HG02938 (cell line): ENCODE measurements around the gene CCS.
"Not testable (repeated sequence)": the region's sequence is repeated elsewhere in the genome, so short reads cannot be mapped to it uniquely, and the experiment has no call there.

Source experiments
- ATAC-seq: cut with Tn5 transposase; IDR thresholded peaks from one replicate; pipeline ENCODE4 v1.9.1; 2021; ENCODE audit warnings: mild to moderate bottlenecking, moderate library complexity; ENCODE audit not compliant: unreplicated experiment

CCS gene

GRCh38 chr11:66561178-66561974, 31.6 kb upstream of the CCS start:
- no peak for ATAC-seq

GRCh38 chr11:66561975-66562248, 31.1 kb upstream of the CCS start:
- ATAC-seq, result no peak

- no peak for ATAC-seq
These were observed 30.7 kb upstream of the CCS start for GRCh38 chr11:66562275-66562674.

DNA sequence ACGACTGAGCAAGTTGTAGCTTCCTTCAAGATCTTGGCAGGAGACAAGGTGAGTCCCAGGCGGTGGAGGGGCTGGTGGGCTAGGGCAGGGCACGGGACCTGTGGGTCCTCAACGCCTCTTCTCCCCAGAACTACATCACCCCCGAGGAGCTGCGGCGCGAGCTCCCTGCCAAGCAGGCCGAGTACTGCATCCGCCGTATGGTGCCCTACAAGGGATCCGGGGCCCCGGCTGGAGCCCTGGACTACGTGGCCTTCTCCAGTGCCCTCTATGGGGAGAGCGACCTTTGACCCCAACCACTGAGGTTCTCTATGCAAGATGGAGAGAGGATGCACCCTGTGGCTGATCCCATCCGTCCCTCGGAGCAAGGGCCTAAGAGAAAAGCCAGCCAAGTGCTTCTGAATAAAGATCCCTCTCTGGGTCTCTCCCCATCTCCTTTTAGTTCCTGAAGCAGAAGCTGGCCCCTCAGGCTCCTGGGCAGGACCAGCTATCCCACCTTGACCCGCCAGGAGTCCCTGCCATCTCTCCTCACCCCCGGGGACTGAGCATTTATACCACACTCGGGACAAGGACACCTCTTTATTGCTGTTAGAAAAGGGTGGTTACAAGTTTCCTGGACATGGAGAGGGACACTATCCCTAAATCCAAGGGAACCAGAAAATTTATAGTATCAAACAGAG, 29.9 kb upstream of the CCS start:
- ATAC-seq, result no peak

- no peak for ATAC-seq
These were observed 29.2 kb upstream of the CCS start for GRCh38 chr11:66563832-66564231.

DNA sequence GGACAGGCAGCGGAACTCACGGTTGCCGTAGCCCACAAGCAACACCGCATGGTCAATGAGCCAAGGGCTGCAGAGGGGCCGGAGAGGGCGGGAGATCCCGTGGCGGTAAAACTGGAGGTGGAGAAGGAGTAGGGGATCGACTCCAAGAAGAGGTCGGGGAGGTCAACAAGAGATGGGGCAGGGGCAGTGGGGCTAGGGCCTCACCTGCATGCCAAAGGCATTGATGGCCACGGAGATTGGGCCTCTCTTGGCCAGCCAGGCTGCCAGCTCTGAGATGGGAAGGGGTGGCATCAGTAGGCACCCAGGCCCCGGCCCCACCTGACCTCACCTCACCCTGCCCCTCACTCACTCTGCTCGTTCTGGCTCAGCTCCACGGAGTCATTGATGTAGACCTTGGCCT, 28.4 kb upstream of the CCS start:
- no peak for ATAC-seq

DNA sequence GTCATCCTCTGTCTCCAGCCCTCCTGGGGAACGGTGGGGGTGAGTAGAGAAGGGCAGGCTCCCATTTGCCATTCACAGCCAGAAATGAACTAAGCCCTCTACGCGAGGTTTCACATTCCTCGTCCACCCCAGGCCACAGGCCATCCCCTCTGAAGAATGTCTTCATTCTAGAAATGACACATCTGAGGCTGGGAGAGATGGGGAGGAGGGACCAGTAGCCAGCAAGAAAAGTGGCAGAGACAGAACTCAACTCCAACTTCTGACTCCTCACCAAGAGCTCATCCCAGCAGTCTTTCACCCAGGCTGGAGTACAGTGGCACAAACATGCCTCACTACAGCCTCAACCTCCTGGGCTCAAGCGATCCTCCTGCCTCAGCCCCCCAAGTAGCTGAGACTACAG, 28.0 kb upstream of the CCS start:
- ATAC-seq, result no peak

- no peak for ATAC-seq
These were observed 26.8 kb upstream of the CCS start for GRCh38 chr11:66566221-66566620.

- ATAC-seq, result no peak
These were observed 25.2 kb upstream of the CCS start for GRCh38 chr11:66567787-66568123.

- no peak for ATAC-seq
These were observed 24.7 kb upstream of the CCS start, which contains the start of gene CTSF for GRCh38 chr11:66568124-66568916. TSS of gene CTSF (minus strand) at chr11:66568606. CDS start at chr11:66568486, 120 bp downstream.

- ATAC-seq, result no peak
These were observed 23.9 kb upstream of the CCS start for GRCh38 chr11:66569076-66569475.

DNA sequence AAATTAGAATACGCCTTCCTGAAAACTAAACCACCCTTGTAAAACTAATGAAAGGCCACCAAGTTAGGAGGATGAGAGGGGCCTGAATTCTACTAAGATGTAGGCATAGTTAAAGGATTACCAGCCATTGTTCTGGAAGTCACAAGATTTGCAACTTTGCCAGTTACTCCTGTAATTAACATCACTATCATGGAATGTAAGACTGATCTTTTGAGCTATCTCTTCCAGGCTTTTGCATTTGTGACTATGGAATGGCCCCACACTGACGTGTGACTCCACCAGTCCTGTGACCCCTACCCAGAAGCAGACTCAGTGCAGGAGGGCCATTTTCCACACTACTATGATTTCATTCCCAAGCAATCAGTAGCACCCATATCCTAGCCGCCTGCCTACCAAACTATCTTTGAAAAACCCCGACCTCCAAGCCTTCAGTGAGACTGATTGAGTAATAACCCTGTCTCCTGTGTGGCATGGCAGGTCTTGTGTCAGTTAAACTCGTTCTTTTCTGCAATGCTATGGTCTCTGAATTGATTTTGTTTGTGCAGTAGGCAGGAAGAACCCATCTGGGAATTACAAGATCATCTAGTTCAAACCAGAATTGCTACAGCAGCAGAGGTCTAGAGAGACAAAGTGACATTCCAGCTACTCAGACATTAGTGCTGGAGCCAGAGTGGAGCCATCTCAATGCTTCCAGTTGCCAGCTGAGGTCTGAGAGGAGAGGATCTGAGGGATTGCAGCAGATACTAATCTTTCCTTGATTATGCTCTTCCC, 22.7 kb upstream of the CCS start:
- ATAC-seq, result no peak

GRCh38 chr11:66570850-66571180, 22.2 kb upstream of the CCS start:
- ATAC-seq, result no peak

GRCh38 chr11:66579017-66579606, 13.9 kb upstream of the CCS start:
- ATAC-seq, result no peak

DNA sequence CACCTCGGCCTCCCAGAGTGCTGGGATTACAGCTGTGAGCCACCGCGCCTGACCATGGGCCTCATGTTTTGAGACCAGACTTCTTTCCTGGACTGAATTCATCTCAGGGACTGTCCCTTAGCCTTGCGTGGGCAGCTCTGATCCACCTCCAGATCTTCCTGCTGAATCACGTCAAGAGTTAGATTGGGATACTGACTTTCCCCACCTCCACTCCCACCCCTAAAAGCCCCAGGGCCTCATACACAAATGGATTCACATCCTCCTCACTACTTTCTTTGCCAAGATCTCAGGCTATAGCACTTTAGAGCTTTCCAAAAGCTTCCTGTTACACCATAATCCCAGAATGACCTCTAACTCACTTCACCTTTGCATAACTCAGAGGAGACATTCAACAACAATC, 12.2 kb upstream of the CCS start:
- no peak for ATAC-seq

DNA sequence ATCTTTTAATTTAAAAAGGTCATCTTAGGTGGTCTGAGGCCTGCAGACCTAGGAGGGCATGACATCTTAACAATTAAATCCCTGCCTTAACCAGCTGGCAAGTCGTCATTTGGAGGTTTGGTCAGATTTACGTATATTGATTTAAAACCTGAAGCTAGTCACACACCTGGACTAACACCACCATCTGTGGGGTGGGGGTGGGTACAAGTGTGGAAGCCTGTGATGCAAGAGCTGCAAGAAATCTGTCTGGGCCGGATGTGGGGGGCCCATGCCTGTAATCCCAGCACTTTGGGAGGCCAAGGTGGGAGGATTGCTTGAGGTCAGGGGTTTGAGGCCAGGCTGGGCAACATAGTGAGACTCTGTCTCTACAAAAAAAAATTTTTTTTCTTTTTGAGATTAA, 11.7 kb upstream of the CCS start:
- ATAC-seq, result no peak

DNA sequence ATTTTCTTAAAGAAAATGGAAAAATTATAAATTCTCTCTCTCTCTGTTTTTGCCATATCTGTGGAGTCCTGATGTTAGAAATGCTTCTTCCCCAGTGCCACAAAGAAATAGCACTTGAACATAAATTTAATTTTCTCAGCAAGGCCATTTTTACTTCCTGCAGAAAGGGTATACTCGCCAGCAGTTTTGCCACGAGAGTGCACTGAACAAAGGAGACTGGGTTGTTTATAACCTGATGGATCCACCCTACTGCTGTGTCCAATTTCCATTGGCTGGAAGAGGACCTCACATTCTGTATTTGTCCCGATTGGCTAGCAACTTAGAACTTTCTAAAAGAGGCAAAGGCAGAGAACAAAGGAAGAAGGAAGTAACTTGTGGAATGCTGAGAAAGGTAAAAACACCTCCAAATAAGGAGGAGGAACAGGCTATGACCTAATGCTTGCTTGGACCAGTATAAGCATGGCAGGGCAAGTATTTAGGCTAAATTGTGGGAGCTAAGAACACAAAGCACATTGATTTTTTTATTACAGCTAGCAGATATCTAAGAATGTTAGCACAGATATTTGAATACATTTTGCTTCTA, 10.3 kb upstream of the CCS start:
- not testable (repeated sequence) for ATAC-seq

GRCh38 chr11:66585447-66585846, 7.5 kb upstream of the CCS start:
- not testable (repeated sequence) for ATAC-seq

- ATAC-seq, result no peak
These were observed 6.8 kb upstream of the CCS start for GRCh38 chr11:66586136-66586535.

- ATAC-seq, result not testable (repeated sequence)
These were observed 3.7 kb upstream of the CCS start for GRCh38 chr11:66589315-66589714.
